H1 (cell line): ENCODE data around the gene UBN1. TPM values are rescaled to one million over a fixed set of nuclear protein-coding genes. Genes with fewer than 3 reads are reported as not detected.

Experiments used
- GTF2F1 ChIP-seq: IDR thresholded peaks from 2 replicates; pipeline ENCODE4 v1.6.1; 2012; ENCODE audit warnings: low read depth, low read length, improper control_type of control experiment, borderline replicate concordance
- RNF2 ChIP-seq: fragments of 200-900, 300-1000 bp; sonication (generic); IDR thresholded peaks from 2 replicates; pipeline ENCODE4 v1.7.1; 2016; ENCODE audit warnings: borderline replicate concordance, low read depth, mild to moderate bottlenecking, antibody characterized with exemption, low read length; ENCODE audit not compliant: poor library complexity, severe bottlenecking; ENCODE audit errors: missing control alignments
- SUZ12 ChIP-seq: fragments of 200-600 bp; sonication (generic); IDR thresholded peaks from 2 replicates; pipeline ENCODE4 v1.6.1; 2012; ENCODE audit warnings: mild to moderate bottlenecking, inconsistent platforms, low read length, moderate library complexity, mixed read lengths
- polyA plus RNA-seq, 7 experiments: library from polyadenylated mRNA; depleted of rRNA in 3 of 7; stranded (reverse) in 5 of 7; unstranded in 2 of 7; fragments of >200 nt in 5 of 7; fragments of 200-250 nt in 2 of 7; gene quantifications; 1 replicate in 5 of 7; 2 replicates in 1 of 7; 4 replicates in 1 of 7; pipeline versions ENCODE4 v1.2.1 to v1.2.3, GENCODE V29; 2011 to 2013; ENCODE audit warnings: missing spikeins in 2 of 7, mixed read lengths in 2 of 7
- total RNA-seq: library from RNA; stranded (reverse); fragmentation: NEBNext Ultra II Directional; extraction: Animal tissue kit (Norgen Biotek cat#: 25700); gene quantifications from 2 replicates; pipeline ENCODE4 v1.2.1, GENCODE V29; 2021

UBN1 gene
- total and polyA plus RNA-seq, 2 of the 8 experiments (the other 6 are each of a cell fraction or from before 2014, with no cell fraction given) = 16.2 to 37.0 TPM

- TF ChIP-seq GTF2F1 = no peak
- no peak for TF ChIP-seq SUZ12
- no peak for TF ChIP-seq RNF2
Measured at GRCh38 chr16:4888428-4889135, 41.3 kb downstream of the UBN1 start (continued).
